Inflammatory macrophage treated with lipopolysaccharide for 1 hour (primary cell): ENCODE results near the gene THRB.
A peak's percentile ranks its signal among the peaks of the same experiment; 100 is the strongest.

Experiments used
- DNase-seq, 2 donors: peaks; one replicate each; pipeline ENCODE4 v3.0.0-alpha.2; 2020 to 2022

Gene THRB

DNA sequence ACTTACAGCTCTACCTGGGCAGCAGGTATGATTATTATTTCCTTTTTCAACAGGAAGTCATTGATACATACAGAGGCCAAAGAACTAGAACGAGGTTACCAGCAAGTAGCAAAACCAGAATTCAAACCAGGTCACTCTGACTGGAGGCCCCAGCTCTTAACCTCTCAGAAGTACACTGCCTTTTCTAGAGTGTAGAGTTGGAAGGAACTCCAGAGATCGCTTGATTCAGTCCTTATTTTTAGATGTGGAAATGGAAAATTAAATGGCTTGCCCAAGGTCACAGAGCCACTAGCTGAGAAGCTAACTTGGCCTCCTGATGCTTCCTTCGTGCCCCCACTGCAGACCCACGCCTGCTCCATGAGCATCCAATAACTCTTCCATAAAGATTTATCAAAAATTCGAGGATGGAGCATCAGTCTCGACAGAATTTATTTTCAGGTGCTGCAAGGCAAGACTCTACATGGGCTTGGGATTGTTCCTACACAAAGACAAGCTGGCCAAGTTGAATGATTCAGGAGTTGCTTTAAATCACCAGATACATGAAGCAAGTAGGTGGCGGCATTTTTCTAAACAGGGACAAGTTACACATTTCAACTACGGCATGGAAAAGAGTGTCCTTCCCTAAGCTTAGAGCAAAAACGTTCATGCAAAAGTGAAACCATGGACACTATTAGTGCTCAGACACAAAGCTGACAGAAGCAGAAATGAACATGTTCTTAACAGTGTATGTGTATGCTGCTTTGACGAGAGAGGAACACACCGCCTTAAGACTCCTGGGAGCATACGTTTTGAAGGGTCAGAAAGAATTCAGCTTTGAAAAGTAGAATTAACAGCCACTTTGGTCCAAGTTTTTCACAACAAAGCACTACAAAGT lies 235.7 kb downstream of the THRB start:
- DNase-seq = no peak

DNA sequence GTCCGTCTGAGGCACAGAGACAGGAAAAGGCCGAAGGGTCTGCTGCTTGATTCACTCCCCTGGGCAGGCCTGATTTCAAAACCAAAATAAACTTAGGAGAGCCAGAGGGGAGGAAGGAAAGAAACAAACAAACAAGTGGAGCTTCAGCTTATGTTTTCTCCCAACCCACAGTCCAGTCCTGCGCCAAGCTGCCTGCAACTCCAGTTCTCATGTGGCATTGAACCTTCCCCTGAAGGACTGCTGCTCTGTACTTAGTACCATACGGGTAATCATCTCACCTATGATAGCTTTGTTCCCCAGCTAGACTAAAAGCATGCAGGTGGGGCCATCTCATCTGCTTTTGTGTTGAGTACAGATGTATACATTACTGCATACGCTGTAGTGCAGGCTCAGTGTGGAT lies 236.4 kb downstream of the THRB start:
- no peak for DNase-seq

- no peak for DNase-seq
Measured at GRCh38 chr3:24255414-24255813, 239.2 kb downstream of the THRB start.

DNA sequence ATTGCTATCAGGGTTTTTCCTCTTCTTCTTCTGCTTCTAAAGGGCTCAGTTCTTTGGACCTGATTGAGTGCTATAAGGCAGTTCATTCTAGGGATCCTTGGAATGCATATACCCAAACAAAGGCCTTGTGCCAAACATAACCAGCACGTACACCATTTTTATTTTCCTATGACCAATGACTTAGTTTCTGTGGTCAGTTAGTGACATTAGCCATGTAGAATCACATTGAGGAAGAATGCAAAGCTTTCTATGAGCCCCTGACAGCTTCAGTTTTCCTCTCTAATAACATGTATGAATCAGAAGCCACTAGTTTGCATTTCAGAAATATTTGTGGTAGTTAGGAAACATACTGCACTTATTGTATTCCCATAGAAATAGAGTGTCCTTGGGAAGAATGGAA lies 240.0 kb downstream of the THRB start:
- DNase-seq = no peak

GRCh38 chr3:24253336-24253735 lies 241.3 kb downstream of the THRB start:
- no peak for DNase-seq

- no peak for DNase-seq
Measured at GRCh38 chr3:24249523-24249922, 245.1 kb downstream of the THRB start.

- no peak for DNase-seq
Measured at GRCh38 chr3:24245056-24245455, 249.6 kb downstream of the THRB start.

DNA sequence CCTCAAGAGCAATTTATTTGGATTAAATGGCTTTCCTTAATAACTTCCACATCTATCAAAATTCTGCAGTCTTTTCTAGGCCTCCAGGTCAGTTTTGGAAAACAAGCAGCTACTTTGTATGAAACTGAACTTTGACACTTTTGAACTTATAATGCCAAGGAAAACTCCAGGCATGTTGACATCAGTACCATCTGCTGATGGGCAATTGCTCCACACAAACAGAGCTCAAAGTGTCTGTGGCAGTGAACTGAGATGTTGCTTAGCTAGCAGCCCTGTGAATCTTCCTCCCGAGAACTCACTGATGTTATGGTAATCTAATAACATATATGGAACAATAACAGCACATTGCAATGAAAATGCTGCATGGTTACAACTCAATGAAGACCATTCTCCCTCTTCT lies 250.2 kb downstream of the THRB start:
- no peak for DNase-seq

- no peak for DNase-seq
Measured at GRCh38 chr3:24242012-24242698, 252.5 kb downstream of the THRB start.

- no peak for DNase-seq
Measured at GRCh38 chr3:24240306-24240705, 254.3 kb downstream of the THRB start.

- DNase-seq = peak; percentile 41 to 76
Measured at GRCh38 chr3:24237971-24238706, 256.5 kb downstream of the THRB start.

DNA sequence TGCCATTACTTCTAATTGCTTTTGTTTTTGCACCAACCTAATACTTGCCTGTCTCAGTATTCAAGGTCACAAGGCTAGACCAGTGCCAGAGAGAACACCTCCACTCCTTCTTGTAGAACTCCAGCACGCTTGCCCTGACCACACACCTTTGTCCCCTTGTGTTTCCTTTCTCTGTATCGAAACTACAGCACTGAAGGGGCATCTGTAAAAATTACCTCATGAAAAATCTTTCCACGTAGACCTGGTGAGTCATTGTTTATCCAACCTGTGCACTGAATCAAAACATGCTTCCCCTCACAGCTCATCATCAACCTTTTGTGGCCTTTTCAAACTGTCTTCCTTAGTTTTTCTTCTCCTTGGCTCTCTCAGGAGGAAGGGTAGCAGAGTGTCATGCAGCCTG lies 259.5 kb downstream of the THRB start:
- DNase-seq = no peak

GRCh38 chr3:24232784-24233183 lies 261.9 kb downstream of the THRB start:
- no peak for DNase-seq

- peak; percentile 80 to 87 for DNase-seq
Measured at GRCh38 chr3:24229468-24230221, 265.0 kb downstream of the THRB start.

DNA sequence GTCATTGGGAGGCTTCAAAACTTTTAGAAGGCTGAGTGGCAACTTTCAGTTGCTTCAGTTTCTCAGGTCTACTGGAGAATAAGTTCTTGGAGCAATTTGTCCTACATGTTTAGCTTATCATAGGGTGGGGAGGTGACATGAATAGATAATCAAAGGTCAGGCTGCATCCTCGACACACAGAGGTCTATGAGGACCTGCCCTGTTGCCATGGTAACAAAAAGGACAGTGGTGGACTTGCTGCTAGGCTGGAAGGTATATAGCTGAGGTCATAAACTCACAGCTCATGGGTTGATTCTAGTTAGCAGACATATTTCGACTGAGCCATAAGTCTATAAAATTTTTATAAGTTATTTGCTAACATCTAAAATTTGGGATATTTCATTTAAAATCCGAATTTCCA lies 267.0 kb downstream of the THRB start:
- no peak for DNase-seq

DNA sequence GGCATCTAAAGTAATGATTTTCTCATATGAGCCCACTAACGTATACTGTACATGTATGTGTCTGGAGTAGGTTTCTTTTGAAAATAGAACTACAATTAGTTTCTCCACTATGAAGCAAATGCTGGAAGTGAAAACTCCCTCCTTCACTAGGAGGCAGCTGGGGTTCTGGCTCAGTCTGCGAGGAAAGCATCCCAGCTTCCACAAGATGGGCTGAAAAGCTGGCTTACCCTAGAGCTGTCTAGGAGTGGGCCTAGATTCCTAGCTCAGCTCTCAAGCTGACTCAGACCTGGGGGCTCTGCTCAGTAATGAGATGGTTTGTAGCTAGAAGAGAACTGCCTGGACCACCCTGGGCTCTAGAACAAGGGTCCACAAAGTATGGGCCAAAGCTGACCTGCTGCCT lies 268.3 kb downstream of the THRB start:
- DNase-seq = no peak

DNA sequence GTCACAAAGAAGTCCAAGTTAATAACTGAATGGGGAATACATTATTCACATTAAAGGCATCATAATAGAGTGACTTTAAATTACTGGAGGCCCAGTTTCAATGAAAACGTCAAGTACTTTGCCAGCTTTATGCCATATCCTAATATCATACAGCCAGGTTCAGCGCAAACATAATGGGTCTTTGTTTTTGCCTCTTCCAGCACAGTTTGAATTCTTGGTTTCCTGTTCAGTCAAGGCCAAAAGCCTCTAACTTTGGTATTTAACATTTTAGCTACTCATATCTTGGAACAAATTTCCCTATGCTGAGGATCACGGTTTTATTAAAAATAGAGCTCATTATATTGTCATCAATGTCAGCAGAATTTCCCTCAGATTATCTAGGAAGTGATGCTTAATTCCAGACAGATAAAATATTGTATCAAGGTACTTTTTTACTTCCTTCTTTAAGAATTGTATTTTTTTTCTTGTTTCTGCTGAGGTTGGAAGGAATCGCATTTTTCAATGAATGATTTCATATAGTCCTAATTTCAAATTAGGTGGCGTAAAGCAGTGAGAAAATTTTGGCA lies 269.2 kb downstream of the THRB start:
- DNase-seq = no peak

DNA sequence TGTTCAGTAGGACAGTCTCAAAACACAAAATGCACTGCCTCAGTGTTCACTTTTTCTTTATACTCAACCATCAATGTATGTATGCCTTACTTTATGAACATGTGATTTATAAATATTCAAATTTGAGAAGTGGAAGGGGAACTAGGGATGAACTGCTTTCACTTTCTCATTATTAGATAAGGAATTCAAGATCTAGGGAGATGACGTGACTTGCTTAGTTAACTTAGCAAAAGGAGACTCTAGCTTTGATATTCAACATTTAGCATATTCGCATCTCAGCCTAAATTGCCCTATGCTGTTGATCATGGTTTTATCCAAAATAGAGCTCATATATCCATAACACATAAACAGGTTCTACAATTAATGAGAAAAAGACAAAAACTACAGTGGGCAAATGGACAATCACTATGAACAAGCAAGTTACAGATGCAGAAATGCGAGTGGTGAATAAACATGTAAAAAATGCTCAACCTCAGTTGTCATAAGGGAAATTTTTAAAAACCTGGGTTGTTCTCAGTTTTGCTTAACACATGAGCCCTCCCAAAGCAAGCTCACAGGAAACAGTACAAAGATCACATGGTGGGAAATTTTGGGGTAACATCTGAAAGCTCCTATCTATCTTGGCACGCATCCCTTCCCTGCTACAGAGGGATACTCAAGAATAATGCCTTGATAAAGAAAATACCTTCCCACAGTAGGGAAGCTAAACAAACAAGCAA lies 269.8 kb downstream of the THRB start:
- DNase-seq = peak; percentile 19 to 27

GRCh38 chr3:24222165-24222805 lies 272.4 kb downstream of the THRB start:
- DNase-seq = no peak

GRCh38 chr3:24220859-24221657 lies 273.6 kb downstream of the THRB start:
- DNase-seq = no peak
